ENCODE measurements around the gene ARHGAP36. TPM values are rescaled to one million over a fixed set of nuclear protein-coding genes. Genes with fewer than 3 reads are reported as not detected.

Gene ARHGAP36
- total RNA-seq, 1 experiment from 2014 or later: not detected

DNA sequence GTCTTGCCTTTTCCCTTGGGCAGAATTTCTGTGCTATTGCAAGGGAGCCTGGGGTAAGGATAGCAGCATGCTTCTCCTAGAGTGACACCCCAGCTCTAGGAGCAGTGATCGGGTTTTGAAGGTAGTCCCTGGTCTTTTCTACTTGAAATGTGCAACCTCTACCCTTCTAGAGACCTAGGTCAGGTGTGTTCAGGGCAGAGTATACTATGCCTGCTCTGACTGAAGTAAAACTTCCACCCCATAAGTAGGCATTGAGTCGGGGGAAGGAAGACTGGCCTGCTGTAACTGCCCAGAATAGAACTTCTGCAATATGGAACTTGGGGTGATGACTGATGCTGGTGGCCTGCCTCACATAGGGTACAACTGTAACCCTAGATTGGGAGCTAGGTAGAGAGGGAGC, 80.9 kb downstream of the ARHGAP36 start:
- no peaks in the 10 kb centered on the region for H3K36me3 ChIP-seq (ENCODE audit: insufficient read depth, low read length, poor library complexity, severe bottlenecking)
- ChIA-PET POLR2A (ENCODE audit: low non-redundant PET) (no interaction called here), CTCF (no interaction called here)
- no TSS peak for BruUV-seq (replicated peaks)
- TF ChIP-seq, protein P1, sequence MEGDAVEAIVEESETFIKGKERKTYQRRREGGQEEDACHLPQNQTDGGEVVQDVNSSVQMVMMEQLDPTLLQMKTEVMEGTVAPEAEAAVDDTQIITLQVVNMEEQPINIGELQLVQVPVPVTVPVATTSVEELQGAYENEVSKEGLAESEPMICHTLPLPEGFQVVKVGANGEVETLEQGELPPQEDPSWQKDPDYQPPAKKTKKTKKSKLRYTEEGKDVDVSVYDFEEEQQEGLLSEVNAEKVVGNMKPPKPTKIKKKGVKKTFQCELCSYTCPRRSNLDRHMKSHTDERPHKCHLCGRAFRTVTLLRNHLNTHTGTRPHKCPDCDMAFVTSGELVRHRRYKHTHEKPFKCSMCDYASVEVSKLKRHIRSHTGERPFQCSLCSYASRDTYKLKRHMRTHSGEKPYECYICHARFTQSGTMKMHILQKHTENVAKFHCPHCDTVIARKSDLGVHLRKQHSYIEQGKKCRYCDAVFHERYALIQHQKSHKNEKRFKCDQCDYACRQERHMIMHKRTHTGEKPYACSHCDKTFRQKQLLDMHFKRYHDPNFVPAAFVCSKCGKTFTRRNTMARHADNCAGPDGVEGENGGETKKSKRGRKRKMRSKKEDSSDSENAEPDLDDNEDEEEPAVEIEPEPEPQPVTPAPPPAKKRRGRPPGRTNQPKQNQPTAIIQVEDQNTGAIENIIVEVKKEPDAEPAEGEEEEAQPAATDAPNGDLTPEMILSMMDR (conservative IDR thresholded peaks at IDR 0.05; ENCODE audit: low read depth, low read length): no peak
- TF ChIP-seq EZH2 (IDR thresholded peaks at IDR 0.05; ENCODE audit: borderline replicate concordance, low read depth, low read length, poor library complexity, severe bottlenecking): no peak
- H3K27ac ChIP-seq (ENCODE audit: low read depth, low read length, poor library complexity, severe bottlenecking): no peak overlapping the region
- intact Hi-C loops (cut with micrococcal nuclease; ENCODE audit: unreplicated experiment): no loop called here
- no peak for DNase-seq (ENCODE audit: low spot score)
- no peak overlapping the region for H3K4me3 ChIP-seq (ENCODE audit: low read depth, low read length, poor library complexity, severe bottlenecking)
- H3K9me3 ChIP-seq (ENCODE audit: low read depth, low read length, poor library complexity, severe bottlenecking): no peaks in the 10 kb centered on the region
- no peaks in the 10 kb centered on the region for H3K27me3 ChIP-seq (replicated peaks; ENCODE audit: insufficient read depth, low read depth, low read length, poor library complexity)
- H3K4me1 ChIP-seq (ENCODE audit: insufficient read depth, low read length, poor library complexity, severe bottlenecking): no peaks in the 10 kb centered on the region

Other genes starting within 250 kb of the ARHGAP36 start
- 10.9 and 12.9 TPM in 2 replicates for gene ENOX2, start 155.1 kb upstream of the ARHGAP36 start, total RNA-seq (2021)
- gene IGSF1, start 231.0 kb downstream of the ARHGAP36 start, total RNA-seq (2021): not detected in 2 replicates

All from A673 (cell line).